ENCODE data around the gene TGFBR2.

The TGFBR2 gene

DNA sequence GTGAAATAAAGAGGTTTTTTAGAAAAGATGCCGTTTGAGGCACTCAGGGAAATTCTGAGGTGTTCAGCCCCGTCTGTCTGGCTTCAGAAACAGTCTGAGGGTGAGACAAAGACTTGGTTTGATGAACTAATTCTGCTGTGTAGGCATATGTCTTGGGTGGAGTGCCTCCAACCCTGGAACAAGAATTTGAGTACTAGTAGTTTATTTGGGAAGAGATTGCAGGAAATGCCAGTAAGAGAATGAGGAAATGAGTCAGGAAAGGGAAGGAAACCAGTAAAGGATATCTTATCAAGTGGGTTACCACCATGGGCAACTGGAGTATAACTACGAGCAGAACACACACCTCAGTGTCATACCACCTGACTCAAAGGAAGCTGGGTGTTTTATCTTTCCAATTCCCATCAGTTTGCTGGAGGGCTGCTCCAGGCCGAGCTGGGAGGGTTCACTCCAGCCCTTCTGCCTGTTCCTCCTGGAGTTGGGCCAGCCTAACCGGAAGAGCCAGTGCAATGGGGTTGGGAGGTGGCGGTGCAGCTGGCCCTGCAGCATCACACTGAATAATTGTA lies 75.3 kb downstream of the TGFBR2 start:
- TF ChIP-seq, protein P1, sequence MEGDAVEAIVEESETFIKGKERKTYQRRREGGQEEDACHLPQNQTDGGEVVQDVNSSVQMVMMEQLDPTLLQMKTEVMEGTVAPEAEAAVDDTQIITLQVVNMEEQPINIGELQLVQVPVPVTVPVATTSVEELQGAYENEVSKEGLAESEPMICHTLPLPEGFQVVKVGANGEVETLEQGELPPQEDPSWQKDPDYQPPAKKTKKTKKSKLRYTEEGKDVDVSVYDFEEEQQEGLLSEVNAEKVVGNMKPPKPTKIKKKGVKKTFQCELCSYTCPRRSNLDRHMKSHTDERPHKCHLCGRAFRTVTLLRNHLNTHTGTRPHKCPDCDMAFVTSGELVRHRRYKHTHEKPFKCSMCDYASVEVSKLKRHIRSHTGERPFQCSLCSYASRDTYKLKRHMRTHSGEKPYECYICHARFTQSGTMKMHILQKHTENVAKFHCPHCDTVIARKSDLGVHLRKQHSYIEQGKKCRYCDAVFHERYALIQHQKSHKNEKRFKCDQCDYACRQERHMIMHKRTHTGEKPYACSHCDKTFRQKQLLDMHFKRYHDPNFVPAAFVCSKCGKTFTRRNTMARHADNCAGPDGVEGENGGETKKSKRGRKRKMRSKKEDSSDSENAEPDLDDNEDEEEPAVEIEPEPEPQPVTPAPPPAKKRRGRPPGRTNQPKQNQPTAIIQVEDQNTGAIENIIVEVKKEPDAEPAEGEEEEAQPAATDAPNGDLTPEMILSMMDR (conservative IDR thresholded peaks at IDR 0.05; ENCODE audit: low read depth, low read length), result no peak
- no peak overlapping the region for H3K4me3 ChIP-seq (ENCODE audit: low read length)
- no peak for DNase-seq (ENCODE audit: low read depth)

DNA sequence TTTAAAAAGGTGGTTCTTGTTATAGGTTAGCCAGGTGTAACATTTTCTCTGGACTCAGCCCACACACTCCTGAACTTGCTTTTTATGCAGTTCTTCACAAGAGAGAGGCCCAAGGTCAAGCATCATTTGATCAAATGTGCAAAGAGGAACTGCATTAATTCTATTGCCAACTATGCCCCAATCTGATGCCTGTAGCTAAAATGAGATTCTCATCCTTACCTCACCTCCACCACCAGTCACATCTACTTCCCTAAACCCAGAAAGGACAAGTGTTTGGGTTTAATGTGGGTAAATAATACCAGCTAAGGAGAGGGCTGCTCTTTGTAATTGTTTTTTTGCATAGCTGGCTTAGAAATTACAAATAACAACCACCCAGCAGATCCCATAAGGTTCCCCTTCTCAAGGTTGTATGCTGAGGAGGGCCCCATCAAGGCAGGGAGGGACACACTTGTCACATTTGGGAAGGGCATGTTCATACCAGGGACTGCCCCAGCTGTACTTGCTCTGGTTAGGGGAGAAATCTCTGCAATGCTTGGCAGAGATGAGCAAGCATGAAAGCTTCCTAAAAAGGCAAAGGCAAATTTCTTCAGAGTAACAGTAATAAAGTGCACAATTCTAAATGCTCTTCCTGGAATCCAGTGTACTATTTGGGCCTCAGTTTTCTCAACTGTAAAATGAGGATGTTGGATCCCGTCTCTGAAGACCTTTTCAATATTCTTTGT lies 76.2 kb downstream of the TGFBR2 start:
- TF ChIP-seq, protein P1 (conservative IDR thresholded peaks at IDR 0.05; ENCODE audit: low read depth, low read length), result no peak
- H3K4me3 ChIP-seq (ENCODE audit: low read length), result no peak overlapping the region
- DNase-seq (ENCODE audit: low read depth), result no peak

DNA sequence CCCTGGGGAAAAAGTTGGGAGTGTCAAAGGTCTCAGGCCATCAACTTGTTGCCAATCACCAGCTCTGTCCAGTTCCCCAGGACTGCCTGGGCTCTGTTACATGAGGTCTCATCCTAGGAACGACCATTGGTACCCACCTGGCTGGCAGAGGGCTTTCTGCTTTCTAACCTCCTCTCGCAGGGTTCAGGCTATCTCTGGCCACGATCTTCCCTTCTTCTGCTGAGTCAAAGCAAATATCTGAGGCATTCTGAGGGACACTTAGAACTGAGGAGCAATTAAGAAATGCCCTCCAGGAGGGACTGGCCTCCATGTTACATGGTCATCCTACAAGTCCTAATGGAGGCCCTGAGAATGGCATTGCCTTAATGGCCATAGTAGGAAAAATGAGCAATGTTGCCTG lies 77.4 kb downstream of the TGFBR2 start:
- TF ChIP-seq, protein P1 (conservative IDR thresholded peaks at IDR 0.05; ENCODE audit: low read depth, low read length), result no peak
- no peak overlapping the region for H3K4me3 ChIP-seq (ENCODE audit: low read length)
- no peak for DNase-seq (ENCODE audit: low read depth)

DNA sequence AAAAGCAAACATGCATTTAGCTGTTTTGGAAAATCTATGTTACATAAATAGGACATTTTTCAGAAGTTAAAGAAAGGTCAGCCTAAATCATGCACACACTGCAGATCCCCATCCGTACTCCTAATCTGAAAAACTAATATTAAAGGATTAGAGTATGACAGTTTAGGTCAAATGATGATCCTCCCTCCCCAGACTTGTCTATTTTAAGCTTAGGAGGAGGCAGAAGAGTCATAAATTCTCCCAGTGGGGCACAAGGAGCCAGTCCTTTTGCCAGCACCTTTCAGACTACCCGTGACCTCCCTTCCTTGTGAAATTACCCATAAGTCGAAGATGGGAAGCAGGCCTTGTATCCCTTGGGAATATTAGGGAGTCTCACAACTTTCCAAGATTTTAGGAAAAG lies 78.0 kb downstream of the TGFBR2 start:
- TF ChIP-seq, protein P1 (conservative IDR thresholded peaks at IDR 0.05; ENCODE audit: low read depth, low read length), result no peak
- DNase-seq (ENCODE audit: low read depth), result no peak
- H3K4me3 ChIP-seq (ENCODE audit: low read length), result no peak overlapping the region

- no peak overlapping the region for H3K4me3 ChIP-seq (ENCODE audit: low read length)
- TF ChIP-seq, protein P1 (conservative IDR thresholded peaks at IDR 0.05; ENCODE audit: low read depth, low read length), result no peak
- DNase-seq (ENCODE audit: low read depth), result no peak
Measured at GRCh38 chr3:30685267-30685667, 78.9 kb downstream of the TGFBR2 start.

- DNase-seq (ENCODE audit: low read depth), result no peak
- TF ChIP-seq, protein P1 (conservative IDR thresholded peaks at IDR 0.05; ENCODE audit: low read depth, low read length), result no peak
- no peak overlapping the region for H3K4me3 ChIP-seq (ENCODE audit: low read length)
Measured at GRCh38 chr3:30686176-30686575, 79.8 kb downstream of the TGFBR2 start.

DNA sequence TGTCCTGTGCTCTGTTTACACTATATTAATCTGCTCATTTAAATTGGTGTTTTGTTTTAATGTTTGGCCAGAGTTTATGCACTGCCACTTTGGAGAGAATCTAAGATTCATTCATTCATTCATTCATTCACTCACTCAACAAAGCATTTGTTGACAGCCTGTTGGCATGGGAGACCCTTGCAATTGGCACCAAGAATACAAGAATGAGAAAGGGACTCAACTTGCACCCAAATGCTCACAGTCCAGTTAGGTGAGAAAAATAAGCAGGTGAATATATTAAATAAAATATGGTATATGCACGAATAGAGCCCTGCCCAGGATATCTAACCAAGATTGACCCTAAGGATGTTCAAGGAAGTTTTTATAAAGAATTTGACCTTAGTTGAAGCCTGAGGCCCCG lies 80.4 kb downstream of the TGFBR2 start:
- DNase-seq (ENCODE audit: low read depth), result no peak
- no peak overlapping the region for H3K4me3 ChIP-seq (ENCODE audit: low read length)
- TF ChIP-seq, protein P1 (conservative IDR thresholded peaks at IDR 0.05; ENCODE audit: low read depth, low read length), result no peak

Measured in retinal pigment epithelial cell (primary cell).